Ectodermal cell (in vitro differentiated cells): ENCODE measurements around the gene LLGL2.
"Not testable (repeated sequence)": the region's sequence is repeated elsewhere in the genome, so short reads cannot be mapped to it uniquely, and the experiment has no call there.

ENCODE experiments used
- H3K27ac ChIP-seq: 2 replicates; pipeline ENCODE4 v1.7.0; 2013; ENCODE audit warnings: mild to moderate bottlenecking, low read depth, low read length; ENCODE audit not compliant: insufficient read depth, poor library complexity, severe bottlenecking
- H3K27me3 ChIP-seq: 2 replicates; pipeline ENCODE4 v1.7.0; 2013; ENCODE audit warnings: mild to moderate bottlenecking, low read length; ENCODE audit not compliant: insufficient read depth, control insufficient read depth, poor library complexity, severe bottlenecking
- H3K36me3 ChIP-seq: one replicate; pipeline ENCODE4 v1.7.0; 2013; ENCODE audit warnings: low read length; ENCODE audit not compliant: control insufficient read depth, insufficient read depth
- H3K4me1 ChIP-seq: one replicate; pipeline ENCODE4 v1.7.0; 2013; ENCODE audit warnings: low read length; ENCODE audit not compliant: control insufficient read depth, insufficient read depth
- H3K4me3 ChIP-seq: 2 replicates; pipeline ENCODE4 v1.7.0; 2013; ENCODE audit warnings: low read depth, low read length, control low read depth; ENCODE audit not compliant: insufficient read depth
- H3K9me3 ChIP-seq: 2 replicates; pipeline ENCODE4 v1.7.0; 2013; ENCODE audit warnings: mild to moderate bottlenecking, low read length, moderate library complexity; ENCODE audit not compliant: control insufficient read depth
- WGBS, 2 experiments: methylation state at CpG; one replicate each; pipeline ENCODE4 v1.1.7; 2013; ENCODE audit warnings: missing lambda C conversion rate in 2 of 2; 5-methylcytosine and 5-hydroxymethylcytosine counted together

Gene LLGL2

DNA sequence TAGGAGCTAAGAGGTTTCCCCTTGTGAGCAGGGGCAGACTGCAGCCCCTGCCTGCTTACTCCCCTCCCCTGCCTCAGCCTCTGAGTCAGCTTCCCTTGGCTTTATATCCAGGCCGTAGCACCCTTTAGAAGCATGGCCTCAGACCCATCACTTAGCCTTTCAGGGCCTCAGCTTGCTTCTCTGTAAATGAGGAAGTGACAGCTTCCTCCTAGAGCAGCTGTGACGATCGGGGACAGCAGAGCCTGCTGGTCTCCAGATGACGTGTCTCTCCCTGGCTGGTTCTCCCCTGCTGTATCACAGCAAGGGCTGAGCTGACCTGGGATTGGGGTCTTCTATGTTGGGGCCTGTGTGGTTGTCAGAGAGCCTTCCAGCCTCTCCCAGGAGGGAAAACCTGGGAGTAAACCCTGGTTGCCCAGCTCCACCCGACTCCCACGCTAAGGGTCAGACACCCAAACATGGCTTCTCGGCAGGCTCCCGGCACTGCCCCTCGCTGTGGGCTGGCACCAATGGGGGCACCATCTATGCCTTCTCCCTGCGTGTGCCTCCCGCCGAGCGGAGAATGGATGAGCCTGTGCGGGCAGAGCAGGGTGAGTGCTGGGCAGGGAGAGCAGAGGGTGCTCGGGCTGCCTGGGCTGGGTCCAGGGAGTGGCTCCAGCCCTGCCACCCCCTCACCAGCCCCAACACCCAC, 45.8 kb downstream of the LLGL2 start:
- no peak overlapping the region for H3K4me3 ChIP-seq
- H3K27ac ChIP-seq: no peak overlapping the region
- no peaks in the 10 kb centered on the region for H3K4me1 ChIP-seq
- H3K27me3 ChIP-seq: no peaks in the 10 kb centered on the region
- no peaks in the 10 kb centered on the region for H3K9me3 ChIP-seq
- WGBS, 2 experiments: 89 to 91% methylated on average over 15 of the region's 15 CpGs
- H3K36me3 ChIP-seq: no peaks in the 10 kb centered on the region

DNA sequence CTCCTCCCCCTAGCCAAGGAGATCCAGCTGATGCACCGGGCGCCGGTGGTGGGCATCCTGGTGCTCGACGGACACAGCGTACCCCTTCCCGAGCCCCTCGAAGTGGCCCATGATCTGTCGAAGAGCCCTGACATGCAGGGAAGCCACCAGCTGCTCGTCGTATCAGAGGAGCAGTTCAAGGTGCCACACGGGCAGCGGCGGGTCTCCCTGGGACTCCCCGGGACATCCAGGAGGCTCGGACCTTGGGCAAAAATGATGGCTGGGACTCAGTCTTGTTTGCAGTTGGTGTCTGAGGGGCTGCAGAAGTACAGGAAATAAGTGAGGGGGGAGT, 46.4 kb downstream of the LLGL2 start:
- no peak overlapping the region for H3K4me3 ChIP-seq
- no peaks in the 10 kb centered on the region for H3K9me3 ChIP-seq
- H3K36me3 ChIP-seq: no peaks in the 10 kb centered on the region
- H3K4me1 ChIP-seq: no peaks in the 10 kb centered on the region
- H3K27ac ChIP-seq: no peak overlapping the region
- 92 to 93% methylated on average over 16 of the region's 16 CpGs for WGBS, 2 experiments
- H3K27me3 ChIP-seq: no peaks in the 10 kb centered on the region

DNA sequence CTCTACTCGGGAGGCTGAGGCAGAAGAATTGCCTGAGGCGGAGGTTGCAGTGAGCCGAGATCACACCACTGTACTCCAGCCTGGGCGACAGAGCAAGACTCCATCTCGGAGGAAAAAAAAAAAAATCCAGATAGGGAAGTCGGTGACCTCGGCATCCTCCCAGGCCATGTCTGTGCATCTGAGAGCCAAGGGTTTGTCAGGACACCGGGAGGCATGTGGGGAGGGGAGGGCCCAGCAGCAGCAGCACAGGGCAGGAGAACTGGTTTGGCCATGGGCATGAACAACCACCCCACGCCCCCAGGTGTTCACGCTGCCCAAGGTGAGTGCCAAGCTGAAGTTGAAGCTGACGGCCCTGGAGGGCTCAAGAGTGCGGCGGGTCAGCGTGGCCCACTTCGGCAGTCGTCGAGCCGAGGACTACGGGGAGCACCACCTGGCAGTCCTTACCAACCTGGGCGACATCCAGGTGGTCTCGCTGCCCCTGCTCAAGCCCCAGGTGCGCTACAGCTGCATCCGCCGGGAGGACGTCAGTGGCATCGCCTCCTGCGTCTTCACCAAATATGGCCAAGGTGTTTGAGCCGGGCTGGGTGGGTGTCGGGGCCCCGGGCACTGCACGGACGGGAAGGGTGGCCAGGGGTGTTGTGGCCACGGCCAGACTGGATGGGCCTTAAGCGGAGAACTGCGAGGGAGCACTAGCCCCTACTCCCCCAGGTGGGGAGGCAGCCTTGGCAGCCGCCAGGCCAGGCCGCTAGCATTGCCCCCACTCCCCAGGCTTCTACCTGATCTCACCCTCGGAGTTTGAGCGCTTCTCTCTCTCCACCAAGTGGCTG, 47.4 kb downstream of the LLGL2 start:
- H3K4me1 ChIP-seq: no peaks in the 10 kb centered on the region
- H3K27me3 ChIP-seq: no peaks in the 10 kb centered on the region
- H3K36me3 ChIP-seq: no peaks in the 10 kb centered on the region
- H3K4me3 ChIP-seq: no peak overlapping the region
- 94 to 95% methylated on average over 39 of the region's 39 CpGs for WGBS, 2 experiments
- no peak overlapping the region for H3K27ac ChIP-seq
- no peaks in the 10 kb centered on the region for H3K9me3 ChIP-seq

DNA sequence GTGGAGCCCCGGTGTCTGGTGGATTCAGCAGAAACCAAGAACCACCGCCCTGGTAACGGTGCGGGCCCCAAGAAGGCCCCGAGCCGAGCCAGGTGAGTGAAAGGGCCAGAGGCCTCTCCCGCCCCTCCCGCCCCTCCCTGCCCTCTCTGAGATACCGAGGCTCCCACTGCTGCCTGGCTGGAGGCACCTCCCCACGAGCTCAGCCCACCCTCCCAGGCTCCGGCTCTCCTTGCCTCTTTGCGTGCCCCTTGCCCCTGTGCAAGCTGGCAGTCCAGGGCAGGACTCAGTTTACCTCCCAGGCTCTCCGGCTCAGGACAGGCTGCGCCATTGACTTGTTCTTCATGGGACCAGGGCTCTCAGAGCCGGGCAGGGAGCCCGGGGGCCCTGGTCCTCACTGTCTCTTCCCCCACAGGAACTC, 48.1 kb downstream of the LLGL2 start:
- Histone ChIP-seq H3K27ac (no peak overlapping the region), H3K9me3 (no peaks in the 10 kb centered on the region), H3K36me3 (no peaks in the 10 kb centered on the region), H3K27me3 (no peaks in the 10 kb centered on the region), H3K4me3 (no peak overlapping the region), H3K4me1 (no peaks in the 10 kb centered on the region)
- WGBS, 2 experiments: 88 to 91% methylated on average over 16 of the region's 16 CpGs

DNA sequence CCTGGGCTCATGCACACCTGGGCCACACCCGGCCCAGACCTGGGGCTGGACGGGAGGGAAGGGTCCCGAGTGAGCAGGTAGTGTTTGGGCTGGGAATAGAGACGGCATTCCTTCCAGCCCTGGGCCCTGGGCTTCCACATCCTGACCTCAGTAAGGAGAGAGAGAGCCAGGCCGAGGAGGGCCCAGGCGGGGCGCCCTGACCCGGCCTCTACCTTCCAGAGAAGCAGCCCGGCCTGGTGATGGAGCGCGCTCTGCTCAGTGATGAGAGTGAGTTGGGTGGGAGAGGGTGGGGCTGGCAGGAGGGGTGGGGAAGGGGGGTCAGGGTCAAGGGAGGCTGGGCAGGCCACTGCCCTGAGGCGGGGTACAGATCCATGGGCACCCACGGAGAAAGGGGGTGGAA, 48.5 kb downstream of the LLGL2 start:
- H3K4me1 ChIP-seq: no peaks in the 10 kb centered on the region
- H3K9me3 ChIP-seq: no peaks in the 10 kb centered on the region
- no peaks in the 10 kb centered on the region for H3K27me3 ChIP-seq
- H3K36me3 ChIP-seq: no peaks in the 10 kb centered on the region
- no peak overlapping the region for H3K27ac ChIP-seq
- WGBS, 2 experiments: 93 to 94% methylated on average over 13 of the region's 13 CpGs
- H3K4me3 ChIP-seq: no peak overlapping the region

DNA sequence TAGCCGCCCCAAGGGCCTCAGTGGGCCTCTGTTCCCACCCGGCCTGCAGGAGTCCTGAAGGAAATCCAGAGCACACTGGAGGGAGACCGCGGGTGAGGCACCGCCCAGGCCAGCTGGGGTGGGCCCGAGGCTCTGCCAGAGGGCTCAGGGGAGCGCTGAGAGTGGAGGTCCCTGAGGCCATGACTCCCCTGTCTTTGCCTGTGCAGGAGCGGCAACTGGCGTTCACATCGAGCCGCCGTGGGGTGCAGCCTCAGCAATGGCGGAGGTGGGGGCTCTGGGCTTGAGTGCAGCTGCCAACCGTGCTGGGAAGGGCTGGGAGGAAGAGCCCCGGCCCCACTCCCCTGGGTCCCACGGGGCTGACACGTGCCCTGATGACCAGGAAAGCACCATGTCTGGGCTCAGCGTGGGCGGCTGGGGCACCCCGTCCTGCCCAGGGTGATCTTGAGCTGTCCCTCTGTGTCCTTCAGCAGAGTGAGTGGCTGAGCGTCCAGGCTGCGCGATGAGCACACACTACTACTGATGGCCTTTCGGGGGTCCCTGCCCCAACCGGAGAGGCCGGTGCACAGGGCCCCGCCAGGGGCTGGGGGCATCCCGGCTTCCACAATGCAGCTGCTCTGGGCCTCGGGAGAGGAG, 49.0 kb downstream of the LLGL2 start:
- Histone ChIP-seq H3K27me3 (no peaks in the 10 kb centered on the region), H3K9me3 (no peaks in the 10 kb centered on the region), H3K27ac (no peak overlapping the region), H3K4me3 (no peak overlapping the region), H3K4me1 (no peaks in the 10 kb centered on the region), H3K36me3 (no peaks in the 10 kb centered on the region)
- 92 to 93% methylated on average over 29 of the region's 29 CpGs for WGBS, 2 experiments

DNA sequence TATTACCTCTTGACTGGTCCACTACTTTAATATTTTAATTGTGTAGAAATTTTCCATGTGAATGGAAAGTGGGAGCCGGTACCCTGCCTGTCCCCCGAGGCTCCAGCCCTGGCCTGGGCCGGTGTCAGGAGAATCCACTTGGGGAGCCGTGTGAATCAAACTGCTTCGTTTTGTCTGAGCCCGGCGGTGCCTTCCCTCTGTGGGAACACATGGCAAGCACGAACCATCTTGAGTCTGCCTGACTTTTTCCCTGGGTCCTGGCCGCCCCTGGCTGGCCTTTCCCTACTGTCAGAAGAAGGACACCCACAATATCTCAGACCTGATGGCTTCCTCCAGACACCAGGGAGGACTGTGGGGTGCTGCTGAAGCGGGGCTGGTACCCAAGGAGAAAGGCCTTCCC, 49.7 kb downstream of the LLGL2 start:
- Histone ChIP-seq H3K27ac (no peak overlapping the region), H3K27me3 (no peaks in the 10 kb centered on the region), H3K36me3 (no peaks in the 10 kb centered on the region), H3K9me3 (no peaks in the 10 kb centered on the region), H3K4me3 (no peak overlapping the region), H3K4me1 (no peaks in the 10 kb centered on the region)
- WGBS, 2 experiments: 93 to 94% methylated on average over 10 of the region's 10 CpGs

DNA sequence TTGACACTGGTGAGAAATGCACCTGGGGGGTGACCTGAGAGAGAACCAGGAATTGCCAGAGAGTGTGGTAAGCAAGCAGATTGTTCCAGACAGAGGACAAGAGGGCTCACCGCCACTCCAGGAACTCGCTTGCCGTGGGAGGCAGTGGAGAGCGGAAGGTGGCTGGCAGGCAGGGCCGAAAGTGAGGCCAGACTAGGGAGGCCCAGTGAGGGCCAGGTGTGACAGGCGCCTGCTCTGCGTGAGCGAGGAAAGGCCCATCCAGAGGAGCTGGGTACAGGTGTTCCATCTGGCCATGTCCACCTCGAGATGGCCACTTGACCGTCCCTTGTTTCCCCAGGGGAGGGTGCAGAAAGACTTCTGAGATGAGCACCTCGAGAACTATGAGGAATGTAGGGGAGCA, 50.2 kb downstream of the LLGL2 start:
- WGBS, 2 experiments: 80 to 84% methylated on average over 11 of the region's 11 CpGs

DNA sequence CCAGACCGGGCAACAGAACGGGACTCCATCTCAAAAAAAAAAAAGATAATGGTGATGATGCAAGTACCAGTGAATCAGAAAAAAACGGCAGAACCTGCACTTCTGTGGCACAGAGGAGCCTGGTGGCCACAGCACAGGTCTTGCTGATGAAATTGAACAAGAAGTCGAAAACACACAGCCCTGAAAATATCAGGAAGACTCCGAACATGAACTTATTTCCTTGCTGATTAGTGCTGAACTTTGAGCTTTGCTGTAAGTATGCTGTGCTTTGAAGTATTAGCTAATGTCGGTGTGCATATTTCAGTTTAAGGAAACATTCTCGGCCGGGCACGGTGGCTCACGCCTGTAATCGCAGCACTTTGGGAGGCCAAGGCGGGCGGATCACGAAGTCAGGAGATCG, 51.2 kb downstream of the LLGL2 start:
- Histone ChIP-seq H3K27ac (no peak overlapping the region), H3K4me1 (no peaks in the 10 kb centered on the region), H3K36me3 (no peaks in the 10 kb centered on the region), H3K27me3 (no peaks in the 10 kb centered on the region), H3K4me3 (no peak overlapping the region), H3K9me3 (no peaks in the 10 kb centered on the region)
- 94% methylated on average over 14 of the region's 15 CpGs for WGBS, 2 experiments

More for the DNA sequence above, 50.2 kb downstream of the LLGL2 start:
- H3K4me1 ChIP-seq: no peaks in the 10 kb centered on the region
- H3K9me3 ChIP-seq: no peaks in the 10 kb centered on the region
- H3K36me3 ChIP-seq: no peaks in the 10 kb centered on the region
- no peak overlapping the region for H3K4me3 ChIP-seq
- H3K27me3 ChIP-seq: no peaks in the 10 kb centered on the region
- no peak overlapping the region for H3K27ac ChIP-seq

DNA sequence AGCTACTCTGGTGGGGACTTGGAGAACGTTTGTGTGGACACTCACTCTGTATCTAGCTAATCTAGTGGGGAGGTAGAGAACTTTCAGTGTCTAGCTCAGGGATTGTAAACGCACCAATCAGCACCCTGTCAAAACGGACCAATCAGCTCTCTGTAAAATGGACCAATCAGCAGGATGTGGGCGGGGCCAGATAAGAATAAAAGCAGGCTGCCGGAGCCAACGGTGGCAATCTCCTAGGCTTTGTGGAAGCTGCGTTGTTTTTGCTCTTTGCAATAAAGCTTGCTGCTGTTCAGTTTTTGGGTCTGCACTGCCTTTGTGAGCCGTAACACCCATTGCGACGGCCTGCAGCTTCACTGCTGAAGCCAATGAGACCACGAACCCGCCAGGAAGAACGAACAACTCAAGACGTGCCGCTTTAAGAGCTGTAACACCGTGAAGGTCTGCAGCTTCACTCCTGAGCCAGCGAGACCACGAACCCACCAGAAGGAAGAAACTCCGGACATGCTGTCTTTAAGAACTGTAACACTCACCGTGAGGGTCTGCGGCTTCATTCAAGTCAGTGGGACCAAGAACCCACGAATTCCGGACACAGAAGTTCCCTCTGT, 55.7 kb downstream of the LLGL2 start:
- not testable (repeated sequence) for H3K36me3 ChIP-seq, H3K27ac ChIP-seq, H3K4me3 ChIP-seq, H3K27me3 ChIP-seq, H3K4me1 ChIP-seq, H3K9me3 ChIP-seq
- WGBS, 2 experiments: 93% methylated on average over 23 of the region's 23 CpGs
